ENCODE data around the gene IL18BP. TPM values are rescaled to one million over a fixed set of nuclear protein-coding genes. Genes with fewer than 3 reads are reported as not detected.

IL18BP gene
- total and polyA plus RNA-seq, 10 of the 15 experiments (the other 5 are each of a cell fraction or from before 2014, with no cell fraction given): 2.6 to 18.1 (median 10.7) TPM

- no peak for TF ChIP-seq BCL3 (IDR thresholded peaks at IDR 0.05; ENCODE audit: borderline replicate concordance, insufficient read depth, low read depth, low read length, poor library complexity, severe bottlenecking)
- TF ChIP-seq STAT3 (IDR thresholded peaks at IDR 0.05; ENCODE audit: low read depth, low read length): no peak
- TF ChIP-seq STAT1 (conservative IDR thresholded peaks at IDR 0.05): no peak
Measured at GRCh38 chr11:71979602-71980001, 19.1 kb upstream of the IL18BP start (continued).

- ATAC-seq: peak; percentile 77
- no TSS peak for BruUV-seq (replicated peaks)
- in situ Hi-C loops (cut with MboI) (no loop called here), intact Hi-C loops (cut with micrococcal nuclease; ENCODE audit: unreplicated experiment) (no loop called here)
- Histone ChIP-seq H2AFZ (ENCODE audit: control insufficient read depth, low read depth, low read length) (no peak overlapping the region), H3K27ac (ENCODE audit: control insufficient read depth, insufficient read depth) (peak overlapping the region; percentile 66), H3K4me3 (no peak overlapping the region), H4K20me1 (ENCODE audit: control insufficient read depth, insufficient read depth) (no peaks in the 10 kb centered on the region), H3K79me2 (ENCODE audit: control insufficient read depth, insufficient read depth, low read length) (no peaks in the 10 kb centered on the region; the same call in 1 of the 2 replicates), H3K9me3 (replicated peaks; ENCODE audit: control insufficient read depth, insufficient read depth, low read length) (no peaks in the 10 kb centered on the region), H3K4me1 (ENCODE audit: control insufficient read depth, insufficient read depth, low read length) (peaks cover 26% of the 10 kb centered on the region), H3K4me2 (ENCODE audit: control insufficient read depth, insufficient read depth) (0 out of 2 replicates have a peak overlapping the region, but pooled peaks have one; percentile 7), H3K9ac (ENCODE audit: control insufficient read depth, insufficient read depth, low read length) (no peak overlapping the region), H3K36me3 (ENCODE audit: control insufficient read depth in 2 of 2, insufficient read depth in 2 of 2, low read length in 1 of 2) (peaks cover 9 to 31% of the 10 kb centered on the region in 2 experiments), H3K27me3 (replicated peaks in 1 of 2; ENCODE audit: control insufficient read depth in 2 of 2, insufficient read depth in 2 of 2, low read length in 1 of 2) (no peaks in the 10 kb centered on the region)
- ChIA-PET CTCF (interaction anchor here (0.7 to 8.5 kb wide), 9 partner anchors 8 to 158 kb away, joined by 3 to 93 read pairs (median 3); no protein-coding TSS in a partner anchor), RAD21 (ENCODE audit: unreplicated experiment) (interaction anchor here (1.0 to 2.3 kb wide), 10 partner anchors 9 to 186 kb away, joined by 3 to 9 read pairs (median 4); partner anchors contain the start of genes IL18BP, RNF121 and XNDC1N), POLR2A (interaction anchor here (0.6 to 1.3 kb wide), 3 partner anchors 39 to 57 kb away, joined by 3 to 5 read pairs (median 3); partner anchors contain the start of gene RNF121), SMC1A (ENCODE audit: uncharacterized antibody, unreplicated experiment) (interaction anchor here (0.9 to 8.3 kb wide), 13 partner anchors 8 to 445 kb away, joined by 3 to 67 read pairs (median 7); partner anchors contain the start of genes RNF121 and XNDC1N)
- WGBS (ENCODE audit: insufficient coverage, insufficient replicate concordance, low lambda C conversion rate, missing lambda C conversion rate): 20% methylated on average over 2 of the region's 2 CpGs
- DNase-seq (ENCODE audit: low read depth, low spot score): no peak
- peak; percentile 76 for FAIRE-seq
- TF ChIP-seq SMC3 (IDR thresholded peaks at IDR 0.05; ENCODE audit: borderline replicate concordance, low read length) (no peak), ZNF24 (IDR thresholded peaks at IDR 0.05) (no peak), JUNB (IDR thresholded peaks at IDR 0.05) (peak; percentile 42), NFYB (IDR thresholded peaks at IDR 0.05; ENCODE audit: insufficient read depth, low read depth, low read length) (no peak), ETV6 (conservative IDR thresholded peaks at IDR 0.05 in 1 of 2, IDR thresholded peaks at IDR 0.05 in 1 of 2; ENCODE audit: borderline replicate concordance in 1 of 2, low read depth in 1 of 2) (peak in 1 of 2 experiments; percentile 44; a peak in 1 of 4 replicates), RELA (IDR thresholded peaks at IDR 0.05; ENCODE audit: borderline replicate concordance, partially characterized antibody) (no peak), IKZF1 (conservative IDR thresholded peaks at IDR 0.05) (peak; percentile 32; the same call in 1 of the 2 replicates), CREM (IDR thresholded peaks at IDR 0.05; ENCODE audit: low read depth) (0 out of 2 replicates have a peak, but pooled peaks have one; percentile 20), CREB1 (IDR thresholded peaks at IDR 0.05; ENCODE audit: low read depth) (no peak), POLR2AphosphoS5 (IDR thresholded peaks at IDR 0.05; ENCODE audit: low read length) (no peak)
- TF ChIP-seq, protein P1, sequence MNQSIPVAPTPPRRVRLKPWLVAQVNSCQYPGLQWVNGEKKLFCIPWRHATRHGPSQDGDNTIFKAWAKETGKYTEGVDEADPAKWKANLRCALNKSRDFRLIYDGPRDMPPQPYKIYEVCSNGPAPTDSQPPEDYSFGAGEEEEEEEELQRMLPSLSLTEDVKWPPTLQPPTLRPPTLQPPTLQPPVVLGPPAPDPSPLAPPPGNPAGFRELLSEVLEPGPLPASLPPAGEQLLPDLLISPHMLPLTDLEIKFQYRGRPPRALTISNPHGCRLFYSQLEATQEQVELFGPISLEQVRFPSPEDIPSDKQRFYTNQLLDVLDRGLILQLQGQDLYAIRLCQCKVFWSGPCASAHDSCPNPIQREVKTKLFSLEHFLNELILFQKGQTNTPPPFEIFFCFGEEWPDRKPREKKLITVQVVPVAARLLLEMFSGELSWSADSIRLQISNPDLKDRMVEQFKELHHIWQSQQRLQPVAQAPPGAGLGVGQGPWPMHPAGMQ (IDR thresholded peaks at IDR 0.05; ENCODE audit: borderline replicate concordance): no peak
- TF ChIP-seq, protein P2, sequence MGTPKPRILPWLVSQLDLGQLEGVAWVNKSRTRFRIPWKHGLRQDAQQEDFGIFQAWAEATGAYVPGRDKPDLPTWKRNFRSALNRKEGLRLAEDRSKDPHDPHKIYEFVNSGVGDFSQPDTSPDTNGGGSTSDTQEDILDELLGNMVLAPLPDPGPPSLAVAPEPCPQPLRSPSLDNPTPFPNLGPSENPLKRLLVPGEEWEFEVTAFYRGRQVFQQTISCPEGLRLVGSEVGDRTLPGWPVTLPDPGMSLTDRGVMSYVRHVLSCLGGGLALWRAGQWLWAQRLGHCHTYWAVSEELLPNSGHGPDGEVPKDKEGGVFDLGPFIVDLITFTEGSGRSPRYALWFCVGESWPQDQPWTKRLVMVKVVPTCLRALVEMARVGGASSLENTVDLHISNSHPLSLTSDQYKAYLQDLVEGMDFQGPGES (IDR thresholded peaks at IDR 0.05): no peak
- TF ChIP-seq, protein P3, sequence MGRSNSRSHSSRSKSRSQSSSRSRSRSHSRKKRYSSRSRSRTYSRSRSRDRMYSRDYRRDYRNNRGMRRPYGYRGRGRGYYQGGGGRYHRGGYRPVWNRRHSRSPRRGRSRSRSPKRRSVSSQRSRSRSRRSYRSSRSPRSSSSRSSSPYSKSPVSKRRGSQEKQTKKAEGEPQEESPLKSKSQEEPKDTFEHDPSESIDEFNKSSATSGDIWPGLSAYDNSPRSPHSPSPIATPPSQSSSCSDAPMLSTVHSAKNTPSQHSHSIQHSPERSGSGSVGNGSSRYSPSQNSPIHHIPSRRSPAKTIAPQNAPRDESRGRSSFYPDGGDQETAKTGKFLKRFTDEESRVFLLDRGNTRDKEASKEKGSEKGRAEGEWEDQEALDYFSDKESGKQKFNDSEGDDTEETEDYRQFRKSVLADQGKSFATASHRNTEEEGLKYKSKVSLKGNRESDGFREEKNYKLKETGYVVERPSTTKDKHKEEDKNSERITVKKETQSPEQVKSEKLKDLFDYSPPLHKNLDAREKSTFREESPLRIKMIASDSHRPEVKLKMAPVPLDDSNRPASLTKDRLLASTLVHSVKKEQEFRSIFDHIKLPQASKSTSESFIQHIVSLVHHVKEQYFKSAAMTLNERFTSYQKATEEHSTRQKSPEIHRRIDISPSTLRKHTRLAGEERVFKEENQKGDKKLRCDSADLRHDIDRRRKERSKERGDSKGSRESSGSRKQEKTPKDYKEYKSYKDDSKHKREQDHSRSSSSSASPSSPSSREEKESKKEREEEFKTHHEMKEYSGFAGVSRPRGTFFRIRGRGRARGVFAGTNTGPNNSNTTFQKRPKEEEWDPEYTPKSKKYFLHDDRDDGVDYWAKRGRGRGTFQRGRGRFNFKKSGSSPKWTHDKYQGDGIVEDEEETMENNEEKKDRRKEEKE (IDR thresholded peaks at IDR 0.05): no peak
Measured at GRCh38 chr11:71986131-71986530, 12.6 kb upstream of the IL18BP start.

Data from GM12878 (cell line).